GM18868 (cell line): ENCODE measurements around the gene CAVIN4.

ENCODE experiments used
- ATAC-seq: cut with Tn5 transposase; IDR thresholded peaks from one replicate; pipeline ENCODE4 v1.9.1; 2021; ENCODE audit warnings: mild to moderate bottlenecking, moderate library complexity; ENCODE audit not compliant: unreplicated experiment

Gene CAVIN4

DNA sequence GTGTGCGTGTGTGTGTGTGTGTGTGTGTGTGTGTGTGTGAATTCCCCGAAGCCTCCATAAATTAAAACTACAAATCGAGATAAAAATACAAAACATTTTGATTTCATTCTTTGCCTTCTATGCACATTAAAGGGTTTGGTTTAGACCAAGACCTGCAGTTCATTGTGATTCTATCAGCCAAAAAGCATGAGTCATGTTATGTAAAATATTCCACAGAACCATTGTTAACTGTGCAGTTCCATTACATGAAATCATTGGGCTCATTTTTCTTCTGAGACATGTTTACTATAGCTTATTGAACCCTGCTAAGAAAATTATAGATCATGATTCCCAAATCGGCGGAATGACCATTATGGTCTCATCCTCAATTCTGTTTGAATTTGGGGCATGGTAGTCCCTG is 11.7 kb downstream of the CAVIN4 start:
- ATAC-seq = no peak

DNA sequence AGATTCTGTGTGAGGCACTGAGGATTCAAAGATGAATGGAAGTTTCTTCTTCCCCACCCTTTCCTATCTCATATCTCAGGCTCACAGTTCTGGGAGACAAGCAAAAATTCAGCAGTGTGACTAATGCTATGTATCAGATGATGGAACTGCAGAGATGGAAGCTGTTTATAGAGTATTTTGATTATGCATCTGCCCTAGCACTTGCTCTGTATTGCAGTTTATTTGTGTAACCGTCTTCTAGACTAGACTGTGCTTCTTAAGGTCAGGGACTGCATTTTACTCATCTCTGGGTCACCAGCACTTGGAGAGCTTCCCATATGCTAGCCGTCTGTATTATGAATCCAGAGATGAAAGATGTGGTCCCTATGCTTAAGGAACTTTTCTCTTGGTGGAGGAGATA is 12.6 kb downstream of the CAVIN4 start:
- no peak for ATAC-seq

GRCh38 chr9:100591139-100591538 is 13.3 kb downstream of the CAVIN4 start:
- no peak for ATAC-seq

DNA sequence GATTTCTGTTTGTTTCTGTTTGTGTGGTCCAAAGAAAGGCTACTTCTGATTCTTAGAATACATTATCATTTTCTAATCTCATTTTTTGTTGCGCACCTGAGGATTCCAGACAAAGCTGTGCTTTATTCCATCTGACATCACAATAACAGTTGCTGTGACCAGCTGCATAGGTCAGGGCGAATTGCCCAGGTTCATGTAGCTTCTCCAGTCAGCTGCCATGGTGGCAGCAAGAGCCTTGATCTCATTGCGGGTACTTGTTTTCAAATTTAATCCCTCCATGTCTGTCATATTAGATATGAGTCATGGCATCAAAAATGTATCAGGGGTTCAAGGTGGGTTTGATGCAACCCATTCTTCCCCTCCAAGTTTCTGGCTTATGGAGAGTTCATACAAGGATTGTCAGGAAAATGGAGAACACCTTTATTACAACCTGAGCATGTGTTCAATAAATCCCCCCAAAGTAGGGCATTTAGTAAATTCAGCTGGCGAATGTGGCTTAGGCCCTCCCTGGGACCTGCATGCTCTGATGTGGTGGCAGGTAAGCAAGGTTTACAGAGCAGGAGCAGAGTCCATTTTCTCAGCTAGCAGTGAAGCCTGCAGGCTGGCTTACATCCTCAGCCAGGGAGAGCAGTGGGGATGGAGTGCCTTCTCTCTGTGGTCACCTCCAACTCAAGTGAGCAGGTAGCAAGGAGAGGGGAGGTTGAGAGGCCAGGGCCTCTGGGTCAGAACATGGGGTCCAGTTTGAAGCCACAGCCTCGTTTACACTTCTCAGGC is 13.9 kb downstream of the CAVIN4 start:
- ATAC-seq = no peak

GRCh38 chr9:100595391-100596199 is 17.7 kb downstream of the CAVIN4 start:
- ATAC-seq = peak; percentile 42

- ATAC-seq = no peak
These were observed 19.4 kb downstream of the CAVIN4 start for GRCh38 chr9:100597236-100597635.

GRCh38 chr9:100598641-100599145 is 20.8 kb downstream of the CAVIN4 start:
- peak; percentile 70 for ATAC-seq

- no peak for ATAC-seq
These were observed 22.7 kb downstream of the CAVIN4 start for GRCh38 chr9:100600521-100601079.

- peak; percentile 68 for ATAC-seq
These were observed 23.3 kb downstream of the CAVIN4 start for GRCh38 chr9:100601216-100601615.

DNA sequence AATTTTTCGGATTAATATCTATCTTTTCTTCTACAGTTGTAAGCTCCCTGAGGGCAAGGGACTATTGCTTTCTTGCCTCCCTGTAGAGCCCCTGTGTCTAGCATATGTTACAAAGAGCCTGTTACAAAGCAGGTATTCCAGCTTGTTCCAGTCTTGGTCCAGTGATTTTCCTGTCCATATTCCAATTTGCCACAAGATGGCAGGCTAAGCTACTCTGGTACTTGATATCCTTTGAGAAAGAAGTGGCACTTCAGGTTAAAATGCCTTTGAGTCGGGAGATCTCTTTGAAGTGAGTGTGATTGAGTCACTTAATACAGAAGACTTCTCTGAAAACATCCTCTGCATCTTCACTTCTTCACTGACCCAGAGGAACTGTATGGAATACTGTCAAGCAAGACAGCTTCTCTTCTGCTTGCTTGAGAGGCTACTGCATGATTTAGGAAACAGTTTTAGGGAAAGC is 24.5 kb downstream of the CAVIN4 start:
- no peak for ATAC-seq

GRCh38 chr9:100605405-100605804 is 27.5 kb downstream of the CAVIN4 start:
- no peak for ATAC-seq

DNA sequence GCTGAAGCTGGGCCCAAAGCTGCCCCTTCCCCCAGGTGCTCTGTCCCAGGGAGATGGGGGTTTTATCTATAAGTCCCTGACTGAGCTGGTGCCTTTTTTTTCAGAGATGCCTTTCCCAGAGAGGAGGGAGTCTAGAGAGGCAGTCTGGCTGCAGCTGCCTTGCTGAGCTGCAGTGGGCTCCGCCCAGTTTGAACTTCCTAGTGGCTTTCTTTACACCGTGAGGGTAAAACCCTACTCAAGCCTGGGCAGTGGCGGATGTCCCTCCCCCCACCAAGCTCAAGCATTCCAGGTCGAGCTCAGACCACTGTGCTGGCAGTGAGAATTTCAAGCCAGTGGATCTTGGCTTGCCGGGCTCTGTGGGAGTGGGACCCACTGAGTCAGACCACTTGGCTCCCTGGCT is 41.3 kb downstream of the CAVIN4 start:
- no peak for ATAC-seq

DNA sequence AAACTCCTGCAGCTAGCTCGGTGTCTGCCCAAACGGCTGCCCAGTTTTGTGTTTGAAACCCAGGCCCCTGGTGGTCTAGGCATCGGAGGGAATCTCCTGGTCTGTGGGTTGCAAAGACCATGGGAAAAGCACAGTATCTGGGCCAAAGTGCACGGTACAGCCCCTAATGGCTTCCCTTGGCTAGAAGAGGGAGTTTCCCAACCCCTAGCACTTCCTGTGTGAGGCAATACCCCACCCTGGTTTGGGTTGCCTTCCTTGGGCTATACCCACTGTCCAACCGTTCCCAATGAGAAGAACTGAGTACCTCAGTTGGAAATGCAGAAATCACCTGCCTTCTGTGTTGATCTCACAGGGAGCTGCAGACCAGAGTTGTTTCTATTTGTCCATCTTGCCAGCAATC is 41.8 kb downstream of the CAVIN4 start:
- peak; percentile 79 for ATAC-seq

- no peak for ATAC-seq
These were observed 46.1 kb downstream of the CAVIN4 start for GRCh38 chr9:100623969-100624368.

DNA sequence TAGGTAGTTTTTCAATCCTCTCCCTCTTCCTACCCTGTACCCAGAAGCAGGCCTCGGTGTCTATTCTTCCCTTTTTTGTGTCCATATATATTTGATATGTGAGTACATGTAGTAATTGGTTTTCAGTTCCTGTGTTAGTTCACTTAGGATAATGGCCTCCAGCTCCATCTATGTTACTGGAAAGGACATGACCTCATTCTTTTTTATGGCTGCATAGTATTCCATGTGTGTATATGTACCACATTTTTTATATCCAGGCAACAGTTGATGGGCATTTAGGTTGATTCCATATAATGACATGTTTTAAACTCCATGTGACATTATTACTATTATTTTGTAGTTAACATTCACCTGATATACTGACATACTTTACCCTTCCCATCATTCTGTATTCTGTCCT is 49.1 kb downstream of the CAVIN4 start:
- ATAC-seq = no peak

GRCh38 chr9:100637787-100638186 is 59.9 kb downstream of the CAVIN4 start:
- ATAC-seq = no peak
